Endothelial cell of umbilical vein (primary cell): ENCODE measurements around the gene CREM. TPM values are rescaled to one million over a fixed set of nuclear protein-coding genes. Genes with fewer than 3 reads are reported as not detected.

ENCODE experiments used
- BruUV-seq: library from RNA; stranded (reverse); fragments of 400-500 nt; replicated peaks from 2 replicates; lab custom pipeline; 2021; lab: Mats Ljungman, UMichigan
- CTCF ChIA-PET: fragments of 300-600, 350-600 bp; sonication (Branson Sonifier 250); formaldehyde crosslinking; loops from one replicate; lab custom pipeline; 2021; ENCODE audit warnings: antibody characterized with exemption, inconsistent platforms; lab: Charles Lee
- POLR2A ChIA-PET: fragments of 300-600, 350-600 bp; sonication (Branson Sonifier 250); formaldehyde crosslinking; loops from one replicate; lab custom pipeline; 2021; ENCODE audit warnings: antibody characterized with exemption, inconsistent platforms; lab: Charles Lee
- DNase-seq: peaks from one replicate; pipeline ENCODE4 v3.0.0-alpha.2; 2011; ENCODE audit warnings: low read depth, low spot score
- FAIRE-seq: peaks from 2 replicates; lab custom pipeline; 2011; peaks lifted over from hg19 to GRCh38; lab: Jason Lieb, UNC
- H2AFZ ChIP-seq: 2 replicates; pipeline ENCODE4 v1.6.0; 2012; ENCODE audit warnings: low read depth, low read length, control low read depth, inconsistent platforms
- H3K27ac ChIP-seq: 2 replicates; pipeline ENCODE4 v1.5.1; 2011; ENCODE audit warnings: low read depth, mild to moderate bottlenecking, control low read depth, low read length, moderate library complexity; ENCODE audit not compliant: insufficient read depth
- H3K27me3 ChIP-seq, 2 experiments: 2 replicates each; pipeline versions ENCODE4 v1.6.0 to v1.6.1; 2011; ENCODE audit warnings: low read length in 2 of 2, mixed read lengths in 1 of 2; ENCODE audit not compliant: control insufficient read depth in 2 of 2, insufficient read depth in 2 of 2
- H3K36me3 ChIP-seq, 2 experiments: 2 replicates in 1 of 2; 3 replicates in 1 of 2; pipeline ENCODE4 v1.5.1; 2011; ENCODE audit warnings: low read length in 2 of 2, mild to moderate bottlenecking in 1 of 2, moderate library complexity in 1 of 2; ENCODE audit not compliant: control insufficient read depth in 2 of 2, insufficient read depth in 2 of 2; ENCODE audit errors: extremely low read depth in 1 of 2
- H3K4me1 ChIP-seq: 3 replicates; pipeline ENCODE4 v1.5.1; 2011; ENCODE audit warnings: mild to moderate bottlenecking, low read length; ENCODE audit not compliant: control insufficient read depth, insufficient read depth; ENCODE audit errors: extremely low read depth
- H3K4me2 ChIP-seq: 2 replicates; pipeline ENCODE4 v1.6.1; 2011; ENCODE audit warnings: low read length, control low read depth, mixed read lengths; ENCODE audit not compliant: insufficient read depth
- H3K4me3 ChIP-seq, 3 experiments: fragments of 200-600 bp in 1 of 3; sonication (generic), shearing (Covaris generic) in 1 of 3; replicated peaks in 1 of 3; 2 replicates each; pipeline ENCODE4 v1.5.1; 2011 to 2016; ENCODE audit warnings: control low read depth in 3 of 3, low read length in 3 of 3, mild to moderate bottlenecking in 2 of 3, inconsistent platforms in 1 of 3, low read depth in 1 of 3, moderate library complexity in 1 of 3; ENCODE audit not compliant: insufficient read depth in 1 of 3
- H3K79me2 ChIP-seq: 2 replicates; pipeline ENCODE4 v1.6.0; 2012; ENCODE audit warnings: low read length, inconsistent platforms; ENCODE audit not compliant: control insufficient read depth, insufficient read depth
- H3K9ac ChIP-seq: replicated peaks from 2 replicates; pipeline ENCODE3; 2011; ENCODE audit warnings: low read length, control low read depth; ENCODE audit not compliant: insufficient read depth; ENCODE audit errors: extremely low read depth
- H3K9me1 ChIP-seq: replicated peaks from 3 replicates; pipeline ENCODE4 v1.6.0; 2011; ENCODE audit warnings: mild to moderate bottlenecking, low read length; ENCODE audit not compliant: control insufficient read depth, insufficient read depth; ENCODE audit errors: extremely low read depth
- H3K9me3 ChIP-seq: replicated peaks from 2 replicates; pipeline ENCODE4 v1.5.1; 2012; ENCODE audit warnings: low read length, inconsistent platforms; ENCODE audit not compliant: control insufficient read depth, insufficient read depth
- H4K20me1 ChIP-seq: replicated peaks from 2 replicates; pipeline ENCODE3; 2011; ENCODE audit warnings: mild to moderate bottlenecking, low read length; ENCODE audit not compliant: control insufficient read depth, insufficient read depth; ENCODE audit errors: extremely low read depth
- CTCF ChIP-seq, 2 donors: IDR thresholded peaks; 1 replicate in 1 of 2; 2 replicates in 1 of 2; pipeline ENCODE4 v1.5.1; 2011; ENCODE audit warnings: low read length in 2 of 2, mild to moderate bottlenecking in 2 of 2, moderate library complexity in 2 of 2, control low read depth in 1 of 2, inconsistent platforms in 1 of 2, low read depth in 1 of 2; ENCODE audit not compliant: insufficient read depth in 1 of 2; ENCODE audit errors: extremely low read depth in 1 of 2
- EZH2 ChIP-seq: IDR thresholded peaks from 2 replicates; pipeline ENCODE4 v1.6.1; 2012; ENCODE audit warnings: borderline replicate concordance, low read depth, mild to moderate bottlenecking, moderate library complexity, low read length, inconsistent platforms; ENCODE audit not compliant: severe bottlenecking
- FOS ChIP-seq: IDR thresholded peaks from 2 replicates; pipeline ENCODE4 v1.6.1; 2011; ENCODE audit warnings: mild to moderate bottlenecking, low read length, moderate library complexity, borderline replicate concordance; ENCODE audit not compliant: insufficient read depth
- GATA2 ChIP-seq: IDR thresholded peaks from 2 replicates; pipeline ENCODE4 v1.7.0; 2011; ENCODE audit warnings: low read depth, mild to moderate bottlenecking, moderate library complexity, mixed read lengths, low read length; ENCODE audit not compliant: insufficient read length, insufficient read depth
- JUN ChIP-seq: IDR thresholded peaks from 2 replicates; pipeline ENCODE4 v1.6.1; 2011; ENCODE audit warnings: borderline replicate concordance, low read depth; ENCODE audit not compliant: insufficient read length, insufficient read depth
- MAX ChIP-seq: IDR thresholded peaks from 2 replicates; pipeline ENCODE4 v1.6.1; 2011; ENCODE audit not compliant: insufficient read depth, insufficient read length
- MYC ChIP-seq: IDR thresholded peaks from one replicate; pipeline ENCODE4 v1.6.1; 2011; ENCODE audit warnings: mild to moderate bottlenecking, low read depth, low read length
- POLR2A ChIP-seq: IDR thresholded peaks from 2 replicates; pipeline ENCODE4 v1.6.1; 2012; ENCODE audit warnings: low read depth, mild to moderate bottlenecking, control low read depth, low read length
- POLR2AphosphoS5 ChIP-seq: IDR thresholded peaks from 2 replicates; pipeline ENCODE4 v1.6.1; 2012; ENCODE audit warnings: low read depth, mild to moderate bottlenecking, control low read depth, low read length, moderate library complexity; ENCODE audit not compliant: insufficient read depth
- dilution Hi-C: fragments of 300-500 bp; cut with MboI; formaldehyde crosslinking; loops from one replicate; pipeline ENCODE4 v1.15.0; 2019; ENCODE audit warnings: low sequenced_read_pairs; ENCODE audit not compliant: extremely low pct_ligation_motif_present
- intact Hi-C: fragments of 100-400 bp; cut with micrococcal nuclease; formaldehyde crosslinking; loops from one replicate; pipeline ENCODE4 v1.10.0; 2022
- polyA plus RNA-seq, 4 experiments: library from polyadenylated mRNA; depleted of rRNA in 3 of 4; stranded (reverse) in 3 of 4; unstranded in 1 of 4; fragments of >200 nt; gene quantifications; 2 replicates each; pipeline versions ENCODE4 v1.2.1 to v1.2.3, GENCODE V29; 2011 to 2012; ENCODE audit warnings: missing spikeins in 1 of 4
- total RNA-seq: library from RNA; stranded (reverse); gene quantifications from 2 replicates; pipeline ENCODE4 v1.2.3, GENCODE V29; 2021

The CREM gene
- total and polyA plus RNA-seq, 2 donors (not counting 3 experiments of a cell fraction or from before 2014, with no cell fraction given) = 35.5 to 39.8 TPM

GRCh38 chr10:35132727-35133126, 6.1 kb downstream of the CREM start:
- Histone ChIP-seq H2AFZ (no peak overlapping the region), H3K9me3 (no peaks in the 10 kb centered on the region), H3K9me1 (no peaks in the 10 kb centered on the region), H3K27me3 (no peaks in the 10 kb centered on the region), H3K27ac (no peak overlapping the region), H3K4me3 (no peak overlapping the region), H3K4me1 (peaks cover 17% of the 10 kb centered on the region), H4K20me1 (no peaks in the 10 kb centered on the region), H3K9ac (no peak overlapping the region), H3K4me2 (no peak overlapping the region), H3K36me3 (no peaks in the 10 kb centered on the region), H3K79me2 (peaks cover 20% of the 10 kb centered on the region)
- POLR2A ChIA-PET = no interaction called here
- DNase-seq (no peak), FAIRE-seq (no peak)
- no peak for TF ChIP-seq EZH2
- TF ChIP-seq JUN = no peak
- no peak for TF ChIP-seq GATA2
- no peak for TF ChIP-seq MYC
- no peak for TF ChIP-seq POLR2A
- TF ChIP-seq CTCF (IDR thresholded peaks at IDR 0.05; ENCODE audit: extremely low read depth in 1 of 2, insufficient read depth in 1 of 2, low read depth in 1 of 2, low read length in 2 of 2) = no peak
- no peak for TF ChIP-seq MAX
- TF ChIP-seq POLR2AphosphoS5 = no peak
- no peak for TF ChIP-seq FOS
- CTCF ChIA-PET = interaction anchor here (0.6 to 1.1 kb wide), 2 partner anchors 12 to 63 kb away, joined by 4 read pairs; no protein-coding TSS in a partner anchor
- BruUV-seq = no TSS peak
- intact Hi-C loops (no loop called here), dilution Hi-C loops (no loop called here)
